WTC11 (cell line): Measurements from ENCODE around the gene PCBP3.

ENCODE experiments used
- ELF4 ChIP-seq: sonication (generic); formaldehyde crosslinking; IDR thresholded peaks from 2 replicates; pipeline ENCODE4 v1.8.1; 2022; ENCODE audit warnings: low read depth, mild to moderate bottlenecking, moderate library complexity, missing genetic modification reagents
- JUN ChIP-seq: sonication (generic); formaldehyde crosslinking; IDR thresholded peaks from 2 replicates; pipeline ENCODE4 v1.8.0; 2023; ENCODE audit warnings: mild to moderate bottlenecking, missing genetic modification reagents
- NFYB ChIP-seq: sonication (generic); formaldehyde crosslinking; conservative IDR thresholded peaks from 2 replicates; pipeline ENCODE4 v1.8.0; 2022; ENCODE audit warnings: low read depth, missing genetic modification reagents
- TF ChIP-seq, protein P1 (sequence below): sonication (generic); formaldehyde crosslinking; IDR thresholded peaks from 2 replicates; pipeline ENCODE4 v1.8.0; 2022; ENCODE audit warnings: mild to moderate bottlenecking, missing genetic modification reagents
- TF ChIP-seq, protein P2 (sequence below): fragments of 200-600 bp; IDR thresholded peaks from 2 replicates; pipeline ENCODE4 v1.8.0; 2022; ENCODE audit warnings: antibody characterized with exemption
- TF ChIP-seq, protein P3 (sequence below): sonication (generic); formaldehyde crosslinking; IDR thresholded peaks from 2 replicates; pipeline ENCODE4 v1.8.1; 2022; ENCODE audit warnings: missing genetic modification reagents, borderline replicate concordance
- TF ChIP-seq, protein P4 (sequence below): fragments of 250-450 bp; sonication (Bioruptor Pico); IDR thresholded peaks from 2 replicates; pipeline ENCODE4 v1.9.0; 2021; ENCODE audit warnings: mild to moderate bottlenecking, borderline replicate concordance

DNA sequence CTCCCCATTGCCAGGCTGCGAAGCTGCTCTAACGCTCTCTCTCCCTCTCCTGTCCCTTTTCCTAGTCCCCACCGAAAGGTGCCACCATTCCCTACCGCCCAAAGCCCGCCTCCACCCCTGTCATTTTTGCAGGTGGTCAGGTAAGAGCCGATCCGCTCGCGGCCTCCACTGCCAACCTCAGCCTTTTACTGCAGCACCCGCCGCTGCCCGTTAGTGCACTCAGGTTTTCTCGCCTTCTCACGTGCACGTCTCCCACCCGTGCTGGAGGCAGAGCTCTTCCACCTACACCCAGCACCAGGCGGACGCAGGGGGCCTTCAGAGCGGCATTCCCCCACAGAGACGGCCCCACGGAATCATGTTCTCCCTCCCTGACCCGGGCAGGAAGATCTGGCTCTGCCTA is 270.4 kb downstream of the PCBP3 start:
- TF ChIP-seq, protein P1, sequence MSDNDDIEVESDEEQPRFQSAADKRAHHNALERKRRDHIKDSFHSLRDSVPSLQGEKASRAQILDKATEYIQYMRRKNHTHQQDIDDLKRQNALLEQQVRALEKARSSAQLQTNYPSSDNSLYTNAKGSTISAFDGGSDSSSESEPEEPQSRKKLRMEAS (CRISPR knock-in tag), result no peak
- TF ChIP-seq, protein P2, sequence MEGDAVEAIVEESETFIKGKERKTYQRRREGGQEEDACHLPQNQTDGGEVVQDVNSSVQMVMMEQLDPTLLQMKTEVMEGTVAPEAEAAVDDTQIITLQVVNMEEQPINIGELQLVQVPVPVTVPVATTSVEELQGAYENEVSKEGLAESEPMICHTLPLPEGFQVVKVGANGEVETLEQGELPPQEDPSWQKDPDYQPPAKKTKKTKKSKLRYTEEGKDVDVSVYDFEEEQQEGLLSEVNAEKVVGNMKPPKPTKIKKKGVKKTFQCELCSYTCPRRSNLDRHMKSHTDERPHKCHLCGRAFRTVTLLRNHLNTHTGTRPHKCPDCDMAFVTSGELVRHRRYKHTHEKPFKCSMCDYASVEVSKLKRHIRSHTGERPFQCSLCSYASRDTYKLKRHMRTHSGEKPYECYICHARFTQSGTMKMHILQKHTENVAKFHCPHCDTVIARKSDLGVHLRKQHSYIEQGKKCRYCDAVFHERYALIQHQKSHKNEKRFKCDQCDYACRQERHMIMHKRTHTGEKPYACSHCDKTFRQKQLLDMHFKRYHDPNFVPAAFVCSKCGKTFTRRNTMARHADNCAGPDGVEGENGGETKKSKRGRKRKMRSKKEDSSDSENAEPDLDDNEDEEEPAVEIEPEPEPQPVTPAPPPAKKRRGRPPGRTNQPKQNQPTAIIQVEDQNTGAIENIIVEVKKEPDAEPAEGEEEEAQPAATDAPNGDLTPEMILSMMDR, result no peak
- TF ChIP-seq NFYB (no peak), ELF4 (CRISPR knock-in tag) (no peak), JUN (no peak)
- TF ChIP-seq, protein P3, sequence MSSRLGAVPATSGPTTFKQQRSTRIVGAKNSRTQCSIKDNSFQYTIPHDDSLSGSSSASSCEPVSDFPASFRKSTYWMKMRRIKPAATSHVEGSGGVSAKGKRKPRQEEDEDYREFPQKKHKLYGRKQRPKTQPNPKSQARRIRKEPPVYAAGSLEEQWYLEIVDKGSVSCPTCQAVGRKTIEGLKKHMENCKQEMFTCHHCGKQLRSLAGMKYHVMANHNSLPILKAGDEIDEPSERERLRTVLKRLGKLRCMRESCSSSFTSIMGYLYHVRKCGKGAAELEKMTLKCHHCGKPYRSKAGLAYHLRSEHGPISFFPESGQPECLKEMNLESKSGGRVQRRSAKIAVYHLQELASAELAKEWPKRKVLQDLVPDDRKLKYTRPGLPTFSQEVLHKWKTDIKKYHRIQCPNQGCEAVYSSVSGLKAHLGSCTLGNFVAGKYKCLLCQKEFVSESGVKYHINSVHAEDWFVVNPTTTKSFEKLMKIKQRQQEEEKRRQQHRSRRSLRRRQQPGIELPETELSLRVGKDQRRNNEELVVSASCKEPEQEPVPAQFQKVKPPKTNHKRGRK (CRISPR knock-in tag), result no peak
- TF ChIP-seq, protein P4, sequence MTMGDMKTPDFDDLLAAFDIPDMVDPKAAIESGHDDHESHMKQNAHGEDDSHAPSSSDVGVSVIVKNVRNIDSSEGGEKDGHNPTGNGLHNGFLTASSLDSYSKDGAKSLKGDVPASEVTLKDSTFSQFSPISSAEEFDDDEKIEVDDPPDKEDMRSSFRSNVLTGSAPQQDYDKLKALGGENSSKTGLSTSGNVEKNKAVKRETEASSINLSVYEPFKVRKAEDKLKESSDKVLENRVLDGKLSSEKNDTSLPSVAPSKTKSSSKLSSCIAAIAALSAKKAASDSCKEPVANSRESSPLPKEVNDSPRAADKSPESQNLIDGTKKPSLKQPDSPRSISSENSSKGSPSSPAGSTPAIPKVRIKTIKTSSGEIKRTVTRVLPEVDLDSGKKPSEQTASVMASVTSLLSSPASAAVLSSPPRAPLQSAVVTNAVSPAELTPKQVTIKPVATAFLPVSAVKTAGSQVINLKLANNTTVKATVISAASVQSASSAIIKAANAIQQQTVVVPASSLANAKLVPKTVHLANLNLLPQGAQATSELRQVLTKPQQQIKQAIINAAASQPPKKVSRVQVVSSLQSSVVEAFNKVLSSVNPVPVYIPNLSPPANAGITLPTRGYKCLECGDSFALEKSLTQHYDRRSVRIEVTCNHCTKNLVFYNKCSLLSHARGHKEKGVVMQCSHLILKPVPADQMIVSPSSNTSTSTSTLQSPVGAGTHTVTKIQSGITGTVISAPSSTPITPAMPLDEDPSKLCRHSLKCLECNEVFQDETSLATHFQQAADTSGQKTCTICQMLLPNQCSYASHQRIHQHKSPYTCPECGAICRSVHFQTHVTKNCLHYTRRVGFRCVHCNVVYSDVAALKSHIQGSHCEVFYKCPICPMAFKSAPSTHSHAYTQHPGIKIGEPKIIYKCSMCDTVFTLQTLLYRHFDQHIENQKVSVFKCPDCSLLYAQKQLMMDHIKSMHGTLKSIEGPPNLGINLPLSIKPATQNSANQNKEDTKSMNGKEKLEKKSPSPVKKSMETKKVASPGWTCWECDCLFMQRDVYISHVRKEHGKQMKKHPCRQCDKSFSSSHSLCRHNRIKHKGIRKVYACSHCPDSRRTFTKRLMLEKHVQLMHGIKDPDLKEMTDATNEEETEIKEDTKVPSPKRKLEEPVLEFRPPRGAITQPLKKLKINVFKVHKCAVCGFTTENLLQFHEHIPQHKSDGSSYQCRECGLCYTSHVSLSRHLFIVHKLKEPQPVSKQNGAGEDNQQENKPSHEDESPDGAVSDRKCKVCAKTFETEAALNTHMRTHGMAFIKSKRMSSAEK (CRISPR knock-in tag), result no peak
